GM12891 (cell line): ENCODE measurements around the gene MAGEF1.

Experiments used
- PAX5 ChIP-seq: IDR thresholded peaks from 2 replicates; pipeline ENCODE4 v1.6.1; 2011; ENCODE audit warnings: low read length, moderate library complexity, mild to moderate bottlenecking; ENCODE audit not compliant: insufficient read depth, severe bottlenecking
- POLR2A ChIP-seq: IDR thresholded peaks from 2 replicates; pipeline ENCODE4 v1.6.1; 2011; ENCODE audit warnings: low read depth, low read length, control low read depth
- POLR2AphosphoS5 ChIP-seq: IDR thresholded peaks from 2 replicates; pipeline ENCODE4 v1.6.1; 2011; ENCODE audit warnings: low read depth, low read length, control low read depth
- POU2F2 ChIP-seq: IDR thresholded peaks from 2 replicates; pipeline ENCODE4 v1.6.1; 2011; ENCODE audit warnings: low read depth, mild to moderate bottlenecking, control low read depth, low read length, moderate library complexity
- SPI1 ChIP-seq: IDR thresholded peaks from 2 replicates; pipeline ENCODE4 v1.6.1; 2011; ENCODE audit warnings: low read depth, low read length, control low read depth
- TAF1 ChIP-seq: IDR thresholded peaks from 2 replicates; pipeline ENCODE4 v1.6.1; 2011; ENCODE audit warnings: low read depth, low read length, control low read depth

GRCh38 chr3:184742676-184743135, 30.8 kb upstream of the MAGEF1 start:
- TF ChIP-seq POLR2A (no peak), POLR2AphosphoS5 (no peak), TAF1 (no peak), PAX5 (no peak), POU2F2 (no peak), SPI1 (no peak)
